ENCODE data around the gene MOK. TPM values are rescaled to one million over a fixed set of nuclear protein-coding genes. Genes with fewer than 3 reads are reported as not detected.

MOK gene
- total RNA-seq, 1 donor from 2014 or later, result 2.3 TPM

- no peak overlapping the region for H3K4me3 ChIP-seq (ENCODE audit: low read depth, low read length)
- TF ChIP-seq, protein P1, sequence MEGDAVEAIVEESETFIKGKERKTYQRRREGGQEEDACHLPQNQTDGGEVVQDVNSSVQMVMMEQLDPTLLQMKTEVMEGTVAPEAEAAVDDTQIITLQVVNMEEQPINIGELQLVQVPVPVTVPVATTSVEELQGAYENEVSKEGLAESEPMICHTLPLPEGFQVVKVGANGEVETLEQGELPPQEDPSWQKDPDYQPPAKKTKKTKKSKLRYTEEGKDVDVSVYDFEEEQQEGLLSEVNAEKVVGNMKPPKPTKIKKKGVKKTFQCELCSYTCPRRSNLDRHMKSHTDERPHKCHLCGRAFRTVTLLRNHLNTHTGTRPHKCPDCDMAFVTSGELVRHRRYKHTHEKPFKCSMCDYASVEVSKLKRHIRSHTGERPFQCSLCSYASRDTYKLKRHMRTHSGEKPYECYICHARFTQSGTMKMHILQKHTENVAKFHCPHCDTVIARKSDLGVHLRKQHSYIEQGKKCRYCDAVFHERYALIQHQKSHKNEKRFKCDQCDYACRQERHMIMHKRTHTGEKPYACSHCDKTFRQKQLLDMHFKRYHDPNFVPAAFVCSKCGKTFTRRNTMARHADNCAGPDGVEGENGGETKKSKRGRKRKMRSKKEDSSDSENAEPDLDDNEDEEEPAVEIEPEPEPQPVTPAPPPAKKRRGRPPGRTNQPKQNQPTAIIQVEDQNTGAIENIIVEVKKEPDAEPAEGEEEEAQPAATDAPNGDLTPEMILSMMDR (conservative IDR thresholded peaks at IDR 0.05; ENCODE audit: low read depth, low read length), result no peak
- no peak for DNase-seq (ENCODE audit: low read depth)
These were observed 74.3 kb downstream of the MOK start for GRCh38 chr14:102230481-102231210.

GRCh38 chr14:102229739-102230092 lies 75.2 kb downstream of the MOK start:
- TF ChIP-seq, protein P1 (conservative IDR thresholded peaks at IDR 0.05; ENCODE audit: low read depth, low read length), result no peak
- no peak for DNase-seq (ENCODE audit: low read depth)
- H3K4me3 ChIP-seq (ENCODE audit: low read depth, low read length), result no peak overlapping the region

- H3K4me3 ChIP-seq (ENCODE audit: low read depth, low read length), result no peak overlapping the region
- TF ChIP-seq, protein P1 (conservative IDR thresholded peaks at IDR 0.05; ENCODE audit: low read depth, low read length), result no peak
- no peak for DNase-seq (ENCODE audit: low read depth)
These were observed 75.8 kb downstream of the MOK start for GRCh38 chr14:102229071-102229738.

DNA sequence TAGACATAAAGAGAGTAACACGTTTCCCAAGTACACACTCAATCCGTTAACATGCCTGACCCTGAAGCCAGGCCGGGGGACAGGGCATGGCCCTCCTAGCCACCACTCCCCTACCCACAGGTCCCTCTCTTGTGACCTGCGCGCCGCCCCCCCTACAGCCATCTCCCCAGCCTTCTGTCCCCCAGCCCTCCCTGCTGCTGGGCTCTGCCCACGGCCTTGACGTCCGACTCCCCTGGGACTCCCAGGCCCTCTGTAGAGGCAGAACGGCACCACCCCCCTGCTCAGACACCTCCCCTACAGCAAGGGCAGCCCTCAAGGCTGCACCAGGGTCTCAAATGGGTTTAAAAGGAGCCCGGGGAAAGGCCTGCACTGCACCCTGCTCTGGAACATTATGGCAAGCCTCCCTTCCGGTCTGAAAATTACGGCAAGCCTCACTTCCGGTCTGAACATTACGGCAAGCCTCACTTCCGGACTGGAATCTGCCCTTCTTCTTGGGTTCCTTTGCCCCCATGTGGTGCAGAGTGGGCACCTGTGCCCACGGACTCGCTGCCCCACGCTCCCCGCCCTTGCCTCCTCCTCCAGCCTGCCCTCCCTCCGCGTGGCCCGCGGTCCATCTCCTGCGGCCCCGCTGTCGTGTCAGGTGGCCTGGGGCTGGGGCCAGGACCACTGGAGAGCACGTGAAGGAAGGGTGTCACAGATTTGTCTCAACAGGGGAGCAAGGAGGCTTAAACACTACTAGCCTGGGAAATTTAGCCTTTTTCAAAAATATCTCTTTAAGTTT lies 77.6 kb downstream of the MOK start:
- no peak for DNase-seq (ENCODE audit: low read depth)
- H3K4me3 ChIP-seq (ENCODE audit: low read depth, low read length), result no peak overlapping the region
- TF ChIP-seq, protein P1 (conservative IDR thresholded peaks at IDR 0.05; ENCODE audit: low read depth, low read length), result no peak

DNA sequence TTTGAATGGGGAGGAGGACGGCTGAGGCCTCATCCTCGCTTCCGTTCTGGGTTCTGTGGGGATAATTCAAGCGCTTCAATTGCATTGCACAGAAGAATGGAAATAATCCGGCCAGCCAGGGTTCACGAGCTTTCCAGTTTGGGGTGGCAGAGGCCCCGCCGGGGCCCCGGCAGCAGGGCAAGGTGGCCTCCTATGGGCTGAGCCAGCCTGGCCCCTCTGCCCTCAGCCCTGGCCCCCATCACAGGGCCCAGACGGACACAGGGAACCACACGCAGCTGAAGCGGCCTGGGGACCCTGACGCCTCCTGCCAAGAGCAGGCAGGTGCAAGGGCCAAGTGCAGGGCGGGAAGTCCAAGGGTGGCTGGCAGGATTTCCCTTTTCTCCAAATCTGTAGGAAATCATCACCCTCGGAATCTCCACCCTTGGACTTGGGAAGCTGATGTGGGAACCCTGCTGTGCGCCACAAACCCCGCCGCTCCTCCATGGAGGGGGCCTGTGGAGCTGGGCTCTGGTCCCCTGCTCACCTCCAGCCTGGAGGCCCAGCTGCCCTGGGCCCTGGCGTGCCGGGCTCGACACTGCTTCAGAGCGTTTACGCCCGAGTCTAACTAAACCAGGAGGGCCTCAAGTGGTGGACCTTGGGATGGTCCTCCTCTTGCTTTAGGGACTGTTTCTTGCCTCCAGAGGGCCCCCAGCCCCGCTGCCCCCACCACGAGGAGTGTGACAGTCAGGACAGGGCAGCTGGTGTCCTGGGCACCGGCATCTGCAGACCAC lies 78.4 kb downstream of the MOK start:
- no peak overlapping the region for H3K4me3 ChIP-seq (ENCODE audit: low read depth, low read length)
- TF ChIP-seq, protein P1 (conservative IDR thresholded peaks at IDR 0.05; ENCODE audit: low read depth, low read length), result no peak
- no peak for DNase-seq (ENCODE audit: low read depth)

GRCh38 chr14:102225936-102226335 lies 79.0 kb downstream of the MOK start:
- TF ChIP-seq, protein P1 (conservative IDR thresholded peaks at IDR 0.05; ENCODE audit: low read depth, low read length), result no peak
- no peak for DNase-seq (ENCODE audit: low read depth)

More at GRCh38 chr14:102225936-102226335, 79.0 kb downstream of the MOK start:
- no peak overlapping the region for H3K4me3 ChIP-seq (ENCODE audit: low read depth, low read length)
